ENCODE data around the gene VSIG10L. TPM values are rescaled to one million over a fixed set of nuclear protein-coding genes. Genes with fewer than 3 reads are reported as not detected.
A peak's percentile ranks its signal among the peaks of the same experiment; 100 is the strongest.

VSIG10L gene
- total RNA-seq, 2 donors from 2014 or later = 1.1 to 2.1 TPM

DNA sequence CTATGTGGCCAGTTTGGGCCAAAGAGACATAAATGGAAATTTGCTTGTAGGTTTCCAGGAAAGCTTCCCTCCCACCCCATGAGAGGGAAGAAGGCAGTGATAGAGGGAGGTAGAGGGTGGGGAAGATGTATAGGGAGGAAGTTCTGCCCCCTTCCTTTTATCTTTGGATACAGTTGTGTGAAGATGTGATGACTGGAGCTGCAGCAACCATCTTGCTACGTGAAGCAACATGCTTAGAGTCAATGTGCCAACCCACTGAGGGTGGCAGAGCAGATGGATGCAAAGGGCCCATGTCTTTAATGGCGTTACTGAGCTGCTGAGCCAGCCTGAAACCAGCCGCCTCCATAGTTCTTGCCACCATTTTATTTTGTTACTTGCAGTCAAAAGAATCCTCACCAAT, 10.7 kb downstream of the VSIG10L start:
- no peak for DNase-seq
- Histone ChIP-seq H3K9ac (ENCODE audit: low read depth in 2 of 2, low read length in 2 of 2) (no peak overlapping the region), H3K27ac (no peak overlapping the region), H3K4me3 (no peak overlapping the region), H3K27me3 (peaks cover 16% of the 10 kb centered on the region), H3K4me1 (no peaks in the 10 kb centered on the region), H3K36me3 (no peaks in the 10 kb centered on the region), H3K9me3 (no peaks in the 10 kb centered on the region)
- TF ChIP-seq, protein P1, sequence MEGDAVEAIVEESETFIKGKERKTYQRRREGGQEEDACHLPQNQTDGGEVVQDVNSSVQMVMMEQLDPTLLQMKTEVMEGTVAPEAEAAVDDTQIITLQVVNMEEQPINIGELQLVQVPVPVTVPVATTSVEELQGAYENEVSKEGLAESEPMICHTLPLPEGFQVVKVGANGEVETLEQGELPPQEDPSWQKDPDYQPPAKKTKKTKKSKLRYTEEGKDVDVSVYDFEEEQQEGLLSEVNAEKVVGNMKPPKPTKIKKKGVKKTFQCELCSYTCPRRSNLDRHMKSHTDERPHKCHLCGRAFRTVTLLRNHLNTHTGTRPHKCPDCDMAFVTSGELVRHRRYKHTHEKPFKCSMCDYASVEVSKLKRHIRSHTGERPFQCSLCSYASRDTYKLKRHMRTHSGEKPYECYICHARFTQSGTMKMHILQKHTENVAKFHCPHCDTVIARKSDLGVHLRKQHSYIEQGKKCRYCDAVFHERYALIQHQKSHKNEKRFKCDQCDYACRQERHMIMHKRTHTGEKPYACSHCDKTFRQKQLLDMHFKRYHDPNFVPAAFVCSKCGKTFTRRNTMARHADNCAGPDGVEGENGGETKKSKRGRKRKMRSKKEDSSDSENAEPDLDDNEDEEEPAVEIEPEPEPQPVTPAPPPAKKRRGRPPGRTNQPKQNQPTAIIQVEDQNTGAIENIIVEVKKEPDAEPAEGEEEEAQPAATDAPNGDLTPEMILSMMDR (IDR thresholded peaks at IDR 0.05) = no peak
- intact Hi-C loops (cut with DNase I) = no loop called here

DNA sequence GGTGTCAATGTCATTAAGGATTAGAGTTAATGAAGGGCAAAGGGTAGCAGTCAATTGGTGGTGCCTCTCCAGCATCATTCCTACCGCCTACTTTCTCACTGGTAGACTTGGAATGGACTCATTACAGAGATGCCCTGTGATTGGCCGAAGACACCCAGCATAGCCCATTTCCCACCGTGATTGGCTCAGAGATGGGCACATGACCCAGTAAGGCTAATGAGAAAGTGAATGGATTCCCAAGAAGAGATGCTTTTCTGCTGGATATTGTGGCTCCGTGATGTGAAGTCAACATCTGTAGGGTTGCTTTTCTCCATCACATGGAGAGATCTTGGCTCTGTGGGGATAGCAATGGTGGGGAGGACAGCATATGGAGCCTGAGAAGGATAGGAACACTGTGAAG, 11.6 kb downstream of the VSIG10L start:
- intact Hi-C loops (cut with DNase I) = no loop called here
- Histone ChIP-seq H3K4me3 (no peak overlapping the region), H3K9ac (ENCODE audit: low read depth in 2 of 2, low read length in 2 of 2) (no peak overlapping the region), H3K4me1 (no peaks in the 10 kb centered on the region), H3K9me3 (no peaks in the 10 kb centered on the region), H3K27ac (no peak overlapping the region), H3K27me3 (peaks cover 16% of the 10 kb centered on the region), H3K36me3 (no peaks in the 10 kb centered on the region)
- DNase-seq = no peak
- TF ChIP-seq, protein P1 (IDR thresholded peaks at IDR 0.05) = no peak

DNA sequence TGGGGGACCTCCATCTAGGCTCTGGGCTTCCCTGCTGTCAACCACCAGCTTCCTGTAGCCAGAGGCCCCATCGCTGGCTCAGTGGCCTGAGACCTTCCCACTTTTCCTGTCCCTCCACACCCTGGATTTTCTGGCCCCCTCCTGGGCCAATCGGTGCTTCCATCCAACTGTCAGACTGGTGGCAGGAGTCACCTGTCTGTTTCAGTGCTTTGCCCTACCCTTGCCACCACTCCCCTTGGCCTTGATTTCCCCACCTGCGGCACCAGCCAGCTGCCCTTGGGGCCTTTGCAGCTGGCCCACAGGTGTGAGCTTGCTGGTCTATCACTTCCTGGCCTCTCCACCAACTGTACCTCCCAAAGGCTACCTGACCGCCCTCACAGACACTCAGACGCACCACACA, 12.5 kb downstream of the VSIG10L start:
- DNase-seq = no peak
- TF ChIP-seq, protein P1 (IDR thresholded peaks at IDR 0.05) = no peak
- H3K9ac ChIP-seq (ENCODE audit: low read depth in 2 of 2, low read length in 2 of 2) = no peak overlapping the region
- H3K9me3 ChIP-seq = no peaks in the 10 kb centered on the region
- H3K27me3 ChIP-seq = peaks cover 16% of the 10 kb centered on the region
- H3K4me3 ChIP-seq = no peak overlapping the region
- no peak overlapping the region for H3K27ac ChIP-seq
- no peaks in the 10 kb centered on the region for H3K4me1 ChIP-seq
- intact Hi-C loops (cut with DNase I) = no loop called here
- no peaks in the 10 kb centered on the region for H3K36me3 ChIP-seq

DNA sequence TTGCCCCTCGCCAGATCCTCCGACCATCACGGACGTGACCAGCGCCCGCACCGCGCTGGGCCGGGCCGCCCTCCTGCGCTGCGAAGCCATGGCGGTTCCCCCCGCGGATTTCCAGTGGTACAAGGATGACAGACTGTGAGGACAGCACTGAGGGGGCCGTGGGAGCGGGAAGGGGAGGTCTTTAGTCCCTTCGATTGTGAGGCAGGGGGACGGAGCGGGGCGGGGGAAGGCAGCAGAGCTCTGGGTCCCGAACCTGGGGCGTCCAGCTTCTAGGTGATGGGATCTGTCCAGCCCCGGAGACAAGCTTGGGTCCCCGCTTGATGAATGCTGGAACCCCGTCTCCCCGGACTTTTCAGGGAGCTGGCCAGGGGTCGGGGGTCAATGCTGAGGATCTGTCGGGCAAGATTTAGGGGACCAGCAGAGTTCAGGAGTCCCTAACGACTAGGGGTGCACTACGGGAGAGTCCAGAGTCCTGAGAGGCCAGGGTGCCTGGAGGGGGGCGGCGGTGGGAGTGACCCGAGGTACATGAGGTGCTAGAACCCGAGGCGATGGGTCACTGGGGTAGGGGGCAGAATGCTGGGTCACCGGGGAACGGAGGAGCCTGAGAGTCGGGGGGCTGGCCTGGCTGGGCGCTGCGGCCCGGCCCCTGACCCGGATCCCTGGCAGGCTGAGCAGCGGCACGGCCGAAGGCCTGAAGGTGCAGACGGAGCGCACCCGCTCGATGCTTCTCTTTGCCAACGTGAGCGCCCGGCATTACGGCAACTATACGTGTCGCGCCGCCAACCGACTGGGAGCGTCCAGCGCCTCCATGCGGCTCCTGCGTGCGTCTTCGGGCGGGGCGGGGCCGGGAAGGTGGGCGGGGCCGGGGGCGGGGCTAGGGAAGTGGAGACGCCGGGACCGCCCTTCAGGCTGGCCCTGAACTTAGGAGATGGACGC, 14.6 kb downstream of the VSIG10L start:
- Histone ChIP-seq H3K4me1 (no peaks in the 10 kb centered on the region), H3K27ac (no peak overlapping the region), H3K9ac (ENCODE audit: low read depth in 2 of 2, low read length in 2 of 2) (no peak overlapping the region), H3K27me3 (peaks cover 16% of the 10 kb centered on the region), H3K36me3 (no peaks in the 10 kb centered on the region), H3K9me3 (no peaks in the 10 kb centered on the region), H3K4me3 (no peak overlapping the region)
- peak; percentile 61 for DNase-seq
- TF ChIP-seq, protein P1 (IDR thresholded peaks at IDR 0.05) = no peak
- intact Hi-C loops (cut with DNase I) = no loop called here

DNA sequence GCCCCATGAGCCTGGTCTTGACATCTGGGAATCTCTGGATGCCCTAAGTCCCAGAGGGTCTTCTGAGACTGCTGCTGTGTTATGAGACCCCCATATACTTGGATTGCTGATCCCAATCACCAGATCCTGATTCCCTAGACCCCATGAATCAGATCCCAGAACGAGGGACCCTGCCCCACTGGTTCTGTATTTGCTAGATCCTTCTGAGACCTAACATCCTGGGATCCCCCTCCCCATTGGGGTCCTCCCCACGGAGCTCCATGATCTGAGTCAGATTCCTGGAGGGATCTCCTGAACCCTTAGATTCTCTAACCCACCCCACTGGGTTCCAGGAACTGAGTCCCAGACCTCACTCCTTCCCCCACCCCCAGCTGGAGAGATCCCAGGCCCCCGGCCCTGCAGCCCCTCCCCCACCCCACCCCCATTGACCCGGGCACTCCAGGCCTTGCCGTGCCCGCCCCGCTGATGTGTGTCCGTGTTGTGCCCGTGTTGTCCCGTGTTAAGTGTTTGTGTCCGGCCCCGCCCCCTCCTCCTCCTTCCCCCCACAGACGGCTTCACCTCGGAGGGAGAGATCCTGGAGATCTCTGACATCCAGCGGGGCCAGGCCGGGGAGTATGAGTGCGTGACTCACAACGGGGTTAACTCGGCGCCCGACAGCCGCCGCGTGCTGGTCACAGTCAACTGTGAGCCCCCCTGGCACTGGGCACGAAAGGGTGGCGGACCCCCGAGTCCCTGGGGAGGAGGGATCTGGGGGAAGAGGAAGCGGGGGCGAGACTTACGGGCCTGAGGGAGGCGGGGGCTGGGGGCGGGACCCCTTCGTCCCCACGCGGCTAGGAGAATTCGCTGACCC, 15.5 kb downstream of the VSIG10L start:
- intact Hi-C loops (cut with DNase I) = no loop called here
- Histone ChIP-seq H3K9me3 (no peaks in the 10 kb centered on the region), H3K36me3 (no peaks in the 10 kb centered on the region), H3K9ac (ENCODE audit: low read depth in 2 of 2, low read length in 2 of 2) (no peak overlapping the region), H3K4me1 (no peaks in the 10 kb centered on the region), H3K27me3 (peaks cover 16% of the 10 kb centered on the region), H3K27ac (no peak overlapping the region), H3K4me3 (no peak overlapping the region)
- TF ChIP-seq, protein P1 (IDR thresholded peaks at IDR 0.05) = no peak
- no peak for DNase-seq

All from colonic mucosa (tissue), 4 donors.